PC-3 (cell line): Measurements from ENCODE around the gene METTL8. TPM values are rescaled to one million over a fixed set of nuclear protein-coding genes. Genes with fewer than 3 reads are reported as not detected.

Source experiments
- ATAC-seq: fragments of 200-7000 bp; cut with Tn5 transposase; 2 replicates; pipeline ENCODE4 v1.9.1; 2020; ENCODE audit warnings: mild to moderate bottlenecking, moderate library complexity
- BruUV-seq: library from RNA; stranded (reverse); fragments of 400-500 nt; replicated peaks from 2 replicates; lab custom pipeline; 2021; lab: Mats Ljungman, UMichigan
- CTCF ChIA-PET: fragments of 300-600 bp; sonication (Branson Sonifier 250); formaldehyde crosslinking; loops from one replicate; lab custom pipeline; 2022; ENCODE audit warnings: antibody characterized with exemption; lab: Charles Lee
- POLR2A ChIA-PET: fragments of 300-600 bp; sonication (Branson Sonifier 250); formaldehyde crosslinking; loops from one replicate; lab custom pipeline; 2022; ENCODE audit warnings: antibody characterized with exemption; ENCODE audit not compliant: unreplicated experiment; lab: Charles Lee
- DNase-seq: peaks from one replicate; pipeline ENCODE4 v3.0.0-alpha.2; 2015
- H2AFZ ChIP-seq: fragments of 300-600 bp; sonication (generic); 2 replicates; pipeline ENCODE4 v1.6.0; 2016; ENCODE audit warnings: antibody characterized with exemption, low read length
- H3F3A ChIP-seq: fragments of 300-600 bp; sonication (generic); one replicate; pipeline ENCODE4 v1.6.0; 2017; ENCODE audit warnings: antibody characterized with exemption, low read length, control low read depth, mild to moderate bottlenecking; ENCODE audit not compliant: unreplicated experiment
- H3K27ac ChIP-seq: fragments of 300-600 bp; sonication (generic); 2 replicates; pipeline ENCODE4 v1.5.1; 2016; ENCODE audit warnings: mild to moderate bottlenecking, low read length
- H3K27me3 ChIP-seq: fragments of 300-600 bp; sonication (generic); 2 replicates; pipeline ENCODE4 v1.6.1; 2016; ENCODE audit warnings: low read length, mixed read lengths
- H3K36me3 ChIP-seq: fragments of 300-600 bp; sonication (generic); 2 replicates; pipeline ENCODE4 v1.6.1; 2016; ENCODE audit warnings: low read depth, mixed run types, low read length, mixed read lengths
- H3K4me1 ChIP-seq: fragments of 300-600 bp; sonication (generic); 2 replicates; pipeline ENCODE4 v1.5.1; 2016; ENCODE audit warnings: low read length; ENCODE audit not compliant: insufficient read depth
- H3K4me2 ChIP-seq: fragments of 300-600 bp; sonication (generic); 2 replicates; pipeline ENCODE4 v1.6.0; 2016; ENCODE audit warnings: low read length
- H3K4me3 ChIP-seq: fragments of 300-600 bp; sonication (generic); 2 replicates; pipeline ENCODE4 v1.5.1; 2016; ENCODE audit warnings: mild to moderate bottlenecking, low read length, mixed read lengths
- H3K79me2 ChIP-seq: fragments of 300-600 bp; sonication (generic); 2 replicates; pipeline ENCODE4 v1.6.1; 2017; ENCODE audit warnings: low read length, mixed read lengths
- H3K9ac ChIP-seq: fragments of 300-600 bp; sonication (generic); 2 replicates; pipeline ENCODE4 v1.6.0; 2016; ENCODE audit warnings: mild to moderate bottlenecking, low read length
- H3K9me2 ChIP-seq: fragments of 300-600 bp; sonication (generic); replicated peaks from 2 replicates; pipeline ENCODE4 v1.6.1; 2016; ENCODE audit warnings: mixed run types, low read length, mixed read lengths
- H3K9me3 ChIP-seq: fragments of 300-600 bp; sonication (generic); 2 replicates; pipeline ENCODE4 v1.6.1; 2016; ENCODE audit warnings: low read length, mixed read lengths
- H4K20me1 ChIP-seq: fragments of 300-600 bp; sonication (generic); 2 replicates; pipeline ENCODE4 v1.6.1; 2016; ENCODE audit warnings: low read length, mixed read lengths
- EZH2 ChIP-seq: fragments of 300-600 bp; sonication (generic); IDR thresholded peaks from one replicate; pipeline ENCODE4 v1.6.1; 2017; ENCODE audit warnings: antibody characterized with exemption, mild to moderate bottlenecking, low read length; ENCODE audit not compliant: unreplicated experiment
- EZH2phosphoT487 ChIP-seq: fragments of 300-600 bp; sonication (generic); IDR thresholded peaks from 2 replicates; pipeline ENCODE4 v1.6.1; 2018; ENCODE audit warnings: mild to moderate bottlenecking, antibody characterized with exemption, low read length, borderline replicate concordance
- intact Hi-C: fragments of 100-400 bp; cut with micrococcal nuclease; formaldehyde crosslinking; loops from 2 replicates; pipeline ENCODE4 v1.9.0; 2023
- total RNA-seq: library from RNA; depleted of rRNA; stranded (reverse); fragments of >200 nt; gene quantifications from 2 replicates; pipeline ENCODE4 v1.2.3, GENCODE V29; 2014
- TF ChIP-seq, protein P1 (sequence below): fragments of 300-600 bp; sonication (generic); conservative IDR thresholded peaks from 2 replicates; pipeline ENCODE4 v1.5.1; 2017; ENCODE audit warnings: antibody characterized with exemption, low read depth, mild to moderate bottlenecking, low read length

The METTL8 gene
- total RNA-seq, 1 experiment from 2014 or later = 10.8 TPM

DNA sequence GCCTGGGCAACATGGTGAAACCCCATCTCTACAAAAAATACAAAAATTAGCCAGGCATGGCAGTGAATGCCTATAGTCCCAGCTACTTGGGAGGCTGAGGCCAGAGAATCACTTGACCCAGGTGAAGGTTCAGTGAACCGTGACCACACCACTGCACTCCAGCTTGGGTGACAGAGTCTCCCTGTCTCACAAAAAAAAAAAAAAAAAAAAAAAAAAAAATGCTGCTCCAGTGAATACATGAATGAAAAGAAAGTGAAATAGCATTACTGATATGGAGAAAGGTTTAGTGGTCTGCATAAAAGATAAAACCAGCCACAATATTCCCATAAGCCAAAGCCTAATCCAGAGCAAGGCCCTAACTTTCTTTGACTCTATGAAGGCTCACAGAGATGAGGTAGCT lies 44.5 kb downstream of the METTL8 start:
- no TSS peak for BruUV-seq
- no peaks in the 10 kb centered on the region for H3K9me3 ChIP-seq
- DNase-seq (no peak), ATAC-seq (no peak)
- H3K4me3 ChIP-seq = no peak overlapping the region
- no peaks in the 10 kb centered on the region for H3K9me2 ChIP-seq
- H3K27me3 ChIP-seq = no peaks in the 10 kb centered on the region
- intact Hi-C loops = no loop called here
- H3K4me2 ChIP-seq = no peak overlapping the region
- no peaks in the 10 kb centered on the region for H4K20me1 ChIP-seq
- no peak overlapping the region for H2AFZ ChIP-seq
- H3K9ac ChIP-seq = no peak overlapping the region
- H3K4me1 ChIP-seq = peaks cover 35% of the 10 kb centered on the region
- no peak for TF ChIP-seq EZH2
- no peak for TF ChIP-seq EZH2phosphoT487
- TF ChIP-seq, protein P1, sequence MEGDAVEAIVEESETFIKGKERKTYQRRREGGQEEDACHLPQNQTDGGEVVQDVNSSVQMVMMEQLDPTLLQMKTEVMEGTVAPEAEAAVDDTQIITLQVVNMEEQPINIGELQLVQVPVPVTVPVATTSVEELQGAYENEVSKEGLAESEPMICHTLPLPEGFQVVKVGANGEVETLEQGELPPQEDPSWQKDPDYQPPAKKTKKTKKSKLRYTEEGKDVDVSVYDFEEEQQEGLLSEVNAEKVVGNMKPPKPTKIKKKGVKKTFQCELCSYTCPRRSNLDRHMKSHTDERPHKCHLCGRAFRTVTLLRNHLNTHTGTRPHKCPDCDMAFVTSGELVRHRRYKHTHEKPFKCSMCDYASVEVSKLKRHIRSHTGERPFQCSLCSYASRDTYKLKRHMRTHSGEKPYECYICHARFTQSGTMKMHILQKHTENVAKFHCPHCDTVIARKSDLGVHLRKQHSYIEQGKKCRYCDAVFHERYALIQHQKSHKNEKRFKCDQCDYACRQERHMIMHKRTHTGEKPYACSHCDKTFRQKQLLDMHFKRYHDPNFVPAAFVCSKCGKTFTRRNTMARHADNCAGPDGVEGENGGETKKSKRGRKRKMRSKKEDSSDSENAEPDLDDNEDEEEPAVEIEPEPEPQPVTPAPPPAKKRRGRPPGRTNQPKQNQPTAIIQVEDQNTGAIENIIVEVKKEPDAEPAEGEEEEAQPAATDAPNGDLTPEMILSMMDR = no peak
- ChIA-PET CTCF (interaction anchor here (0.6 kb wide), 1 partner anchor 241 kb away, joined by 7 read pairs; no protein-coding TSS in a partner anchor), POLR2A (interaction anchor here (0.6 kb wide), 1 partner anchor 48 kb away, joined by 8 read pairs; no protein-coding TSS in a partner anchor)
- peaks cover 9% of the 10 kb centered on the region for H3F3A ChIP-seq
- H3K79me2 ChIP-seq = peaks cover 13% of the 10 kb centered on the region; the same call in 1 of the 2 replicates
- no peaks in the 10 kb centered on the region for H3K36me3 ChIP-seq
- H3K27ac ChIP-seq = no peak overlapping the region; the same call in 1 of the 2 replicates

DNA sequence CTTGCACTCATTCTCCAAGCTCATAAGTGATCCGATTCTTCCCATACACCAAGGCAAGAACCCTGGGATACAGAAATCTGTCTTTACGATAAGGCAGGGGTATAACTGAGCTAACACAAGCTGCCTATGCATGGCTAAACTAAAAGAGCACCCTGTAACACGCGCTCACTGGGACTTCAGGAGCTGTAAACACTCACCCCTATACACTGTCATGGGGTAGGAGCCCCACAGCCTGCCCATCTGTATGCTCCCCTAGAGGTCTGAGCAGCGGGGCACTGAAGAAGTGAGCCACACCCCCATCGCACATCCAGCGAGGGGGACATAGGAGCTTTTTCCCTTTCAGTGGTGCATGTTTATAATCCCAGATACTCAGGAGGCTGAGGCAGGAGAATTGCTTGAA lies 46.7 kb downstream of the METTL8 start:
- Histone ChIP-seq H3K79me2 (peaks cover 8% of the 10 kb centered on the region; the same call in 1 of the 2 replicates), H3K9me3 (no peaks in the 10 kb centered on the region), H3K4me3 (no peak overlapping the region), H2AFZ (no peak overlapping the region), H3K36me3 (no peaks in the 10 kb centered on the region), H4K20me1 (no peaks in the 10 kb centered on the region), H3K4me1 (peaks cover 23% of the 10 kb centered on the region), H3F3A (peaks cover 7% of the 10 kb centered on the region), H3K27me3 (no peaks in the 10 kb centered on the region), H3K9me2 (no peaks in the 10 kb centered on the region), H3K27ac (no peak overlapping the region), H3K9ac (no peak overlapping the region), H3K4me2 (no peak overlapping the region)
- CTCF ChIA-PET = no interaction called here
- no peak for DNase-seq
- TF ChIP-seq EZH2 = no peak
- TF ChIP-seq EZH2phosphoT487 = no peak
- TF ChIP-seq, protein P1 = no peak
- BruUV-seq = no TSS peak
- ATAC-seq = no peak
- POLR2A ChIA-PET = no interaction called here
- intact Hi-C loops = no loop called here

DNA sequence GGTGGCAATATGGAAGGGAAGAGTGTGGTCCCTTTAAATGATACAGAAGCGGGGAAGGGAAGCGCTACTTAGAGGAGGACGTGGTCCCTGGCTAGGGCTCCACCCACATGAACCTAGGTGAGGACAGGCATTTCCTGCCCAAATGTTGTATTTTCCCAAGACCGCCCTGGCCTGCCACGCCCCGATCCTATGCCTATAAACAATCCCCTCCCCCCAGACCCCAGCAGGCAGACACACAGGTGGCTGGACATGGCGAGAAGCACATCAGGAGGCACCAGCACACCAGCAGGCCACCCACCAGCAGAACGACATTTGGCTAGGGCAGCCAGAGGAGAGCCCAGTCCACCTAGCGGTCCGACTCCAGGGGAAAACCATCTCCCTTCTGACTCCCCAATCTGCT lies 47.2 kb downstream of the METTL8 start:
- H4K20me1 ChIP-seq = no peaks in the 10 kb centered on the region
- DNase-seq (no peak), ATAC-seq (no peak)
- TF ChIP-seq EZH2phosphoT487 = no peak
- TF ChIP-seq, protein P1 = no peak
- peaks cover 3% of the 10 kb centered on the region for H3F3A ChIP-seq
- H3K4me3 ChIP-seq = no peak overlapping the region
- intact Hi-C loops = no loop called here
- H3K4me2 ChIP-seq = no peak overlapping the region
- H3K9ac ChIP-seq = no peak overlapping the region
- ChIA-PET POLR2A (no interaction called here), CTCF (no interaction called here)
- H3K36me3 ChIP-seq = no peaks in the 10 kb centered on the region
- no peaks in the 10 kb centered on the region for H3K9me3 ChIP-seq
- no TSS peak for BruUV-seq
- H2AFZ ChIP-seq = no peak overlapping the region
- H3K4me1 ChIP-seq = peaks cover 19% of the 10 kb centered on the region
- H3K27ac ChIP-seq = no peak overlapping the region
- H3K27me3 ChIP-seq = no peaks in the 10 kb centered on the region
- no peaks in the 10 kb centered on the region for H3K9me2 ChIP-seq
- H3K79me2 ChIP-seq = peaks cover 6% of the 10 kb centered on the region; the same call in 1 of the 2 replicates
